H1 (cell line): ENCODE measurements around the gene SMS. TPM values are rescaled to one million over a fixed set of nuclear protein-coding genes. Genes with fewer than 3 reads are reported as not detected.

Experiments
- CTCF ChIA-PET: fragments of 300-600 bp; sonication (Branson Sonifier 250); formaldehyde crosslinking; loops from one replicate; lab custom pipeline; 2021; ENCODE audit not compliant: partially characterized antibody; lab: Charles Lee
- POLR2A ChIA-PET: fragments of 300-600 bp; sonication (Branson Sonifier 250); formaldehyde crosslinking; loops from one replicate; lab custom pipeline; 2021; ENCODE audit warnings: inconsistent platforms; ENCODE audit not compliant: partially characterized antibody; lab: Charles Lee
- DNase-seq, 2 experiments: peaks; one replicate each; pipeline versions ENCODE4 v3.0.0 to v3.0.0-alpha.2; 2010 to 2022; ENCODE audit warnings: low spot score in 2 of 2, low read depth in 1 of 2, mixed read lengths in 1 of 2
- FAIRE-seq: peaks from 2 replicates; lab custom pipeline; 2011; peaks lifted over from hg19 to GRCh38; lab: Jason Lieb, UNC
- H2AFZ ChIP-seq: 2 replicates; pipeline ENCODE4 v1.8.1; 2012; ENCODE audit warnings: low read length, inconsistent platforms
- H2AK5ac ChIP-seq: 2 replicates; pipeline ENCODE4 v1.6.1; 2013; ENCODE audit warnings: low read depth, low read length
- H2BK120ac ChIP-seq: replicated peaks from 2 replicates; pipeline ENCODE3; 2013; ENCODE audit warnings: low read depth, low read length, inconsistent platforms
- H2BK12ac ChIP-seq: 2 replicates; pipeline ENCODE4 v1.6.1; 2013; ENCODE audit warnings: low read depth, low read length
- H2BK15ac ChIP-seq: 2 replicates; pipeline ENCODE4 v1.6.1; 2013; ENCODE audit warnings: low read length
- H2BK20ac ChIP-seq: 2 replicates; pipeline ENCODE4 v1.6.1; 2013; ENCODE audit warnings: low read length
- H2BK5ac ChIP-seq: 2 replicates; pipeline ENCODE4 v1.6.1; 2013; ENCODE audit warnings: low read depth, low read length
- H3K14ac ChIP-seq: 2 replicates; pipeline ENCODE4 v1.6.1; 2013; ENCODE audit warnings: inconsistent platforms; ENCODE audit not compliant: insufficient read length
- H3K18ac ChIP-seq: 2 replicates; pipeline ENCODE4 v1.6.1; 2013; ENCODE audit warnings: low read length; ENCODE audit errors: extremely low read depth
- H3K23ac ChIP-seq: 2 replicates; pipeline ENCODE4 v1.6.1; 2013; ENCODE audit warnings: inconsistent platforms; ENCODE audit not compliant: insufficient read length
- H3K23me2 ChIP-seq: 2 replicates; pipeline ENCODE4 v1.6.1; 2013; ENCODE audit warnings: low read depth, low read length
- H3K27ac ChIP-seq: 2 replicates; pipeline ENCODE4 v1.6.1; 2011; ENCODE audit warnings: low read depth, low read length, inconsistent platforms
- H3K27me3 ChIP-seq, 4 experiments: replicated peaks in 1 of 4; 1 replicate in 1 of 4; 2 replicates in 3 of 4; pipeline versions ENCODE4 v1.6.1 to v1.8.1; 2011 to 2013; ENCODE audit warnings: low read length in 3 of 4, mild to moderate bottlenecking in 3 of 4, inconsistent platforms in 2 of 4, mixed read lengths in 2 of 4, moderate library complexity in 1 of 4; ENCODE audit not compliant: control insufficient read depth in 3 of 4, insufficient read depth in 3 of 4; ENCODE audit errors: extremely low read depth in 1 of 4
- H3K36me3 ChIP-seq, 4 experiments: 2 replicates each; pipeline versions ENCODE4 v1.6.1 to v1.8.1; 2011 to 2013; ENCODE audit warnings: mild to moderate bottlenecking in 4 of 4, low read length in 3 of 4, moderate library complexity in 2 of 4, control low read depth in 1 of 4, inconsistent platforms in 1 of 4; ENCODE audit not compliant: insufficient read depth in 4 of 4, control insufficient read depth in 2 of 4
- H3K4ac ChIP-seq: replicated peaks from 2 replicates; pipeline ENCODE3; 2013; ENCODE audit warnings: low read length, low read depth, mixed read lengths, inconsistent platforms; ENCODE audit not compliant: insufficient read length
- H3K4me1 ChIP-seq, 4 experiments: replicated peaks in 1 of 4; 1 replicate in 1 of 4; 2 replicates in 3 of 4; pipeline versions ENCODE4 v1.6.1 to v1.8.1; 2011 to 2013; ENCODE audit warnings: low read length in 3 of 4, inconsistent platforms in 2 of 4, mixed read lengths in 1 of 4; ENCODE audit not compliant: insufficient read depth in 4 of 4, control insufficient read depth in 3 of 4
- H3K4me2 ChIP-seq, 2 experiments: 2 replicates each; pipeline versions ENCODE4 v1.6.1 to v1.8.1; 2011 to 2013; ENCODE audit warnings: low read depth in 2 of 2, low read length in 2 of 2, control low read depth in 1 of 2, inconsistent platforms in 1 of 2, mild to moderate bottlenecking in 1 of 2; ENCODE audit not compliant: insufficient read depth in 1 of 2
- H3K4me3 ChIP-seq, 4 experiments: fragments of 200-600, 300-600 bp in 1 of 4; sonication (generic), shearing (Covaris generic), sonication (Bioruptor Twin) in 1 of 4; 2 replicates each; pipeline versions ENCODE4 v1.5.1 to v1.8.1; 2011 to 2016; ENCODE audit warnings: low read length in 4 of 4, low read depth in 3 of 4, control low read depth in 2 of 4, inconsistent platforms in 2 of 4, mild to moderate bottlenecking in 2 of 4, mixed read lengths in 1 of 4, moderate library complexity in 1 of 4; ENCODE audit not compliant: insufficient read depth in 2 of 4; ENCODE audit errors: extremely low read depth in 1 of 4
- H3K56ac ChIP-seq: replicated peaks from 2 replicates; pipeline ENCODE3; 2013; ENCODE audit warnings: low read depth, mild to moderate bottlenecking, mixed read lengths, low read length, inconsistent platforms; ENCODE audit not compliant: insufficient read length
- H3K79me1 ChIP-seq: 2 replicates; pipeline ENCODE4 v1.6.1; 2013; ENCODE audit warnings: low read depth, low read length, control low read depth
- H3K79me2 ChIP-seq, 2 experiments: 2 replicates each; pipeline versions ENCODE4 v1.6.1 to v1.8.1; 2012 to 2013; ENCODE audit warnings: low read length in 2 of 2, mild to moderate bottlenecking in 2 of 2, inconsistent platforms in 1 of 2; ENCODE audit not compliant: insufficient read depth in 2 of 2, control insufficient read depth in 1 of 2
- H3K9ac ChIP-seq, 4 experiments: replicated peaks in 1 of 4; 1 replicate in 1 of 4; 2 replicates in 3 of 4; pipeline versions ENCODE4 v1.6.1 to v1.8.1; 2011 to 2013; ENCODE audit warnings: low read depth in 3 of 4, low read length in 3 of 4, control low read depth in 2 of 4, mild to moderate bottlenecking in 2 of 4, moderate library complexity in 2 of 4, inconsistent platforms in 1 of 4; ENCODE audit errors: extremely low read depth in 1 of 4
- H3K9me3 ChIP-seq, 2 experiments: 2 replicates each; pipeline versions ENCODE4 v1.6.1 to v1.8.1; 2012 to 2013; ENCODE audit warnings: mild to moderate bottlenecking in 2 of 2, moderate library complexity in 2 of 2, control low read depth in 1 of 2, inconsistent platforms in 1 of 2, low read depth in 1 of 2, low read length in 1 of 2, mixed read lengths in 1 of 2; ENCODE audit not compliant: insufficient read depth in 2 of 2
- H4K20me1 ChIP-seq, 2 experiments: replicated peaks in 1 of 2; 2 replicates each; pipeline versions ENCODE3 to v1.8.1; 2011 to 2013; ENCODE audit warnings: inconsistent platforms in 2 of 2, low read length in 2 of 2, mild to moderate bottlenecking in 1 of 2; ENCODE audit not compliant: insufficient read depth in 2 of 2, control insufficient read depth in 1 of 2
- H4K5ac ChIP-seq: 2 replicates; pipeline ENCODE4 v1.6.1; 2013; ENCODE audit warnings: low read length, low read depth, mixed read lengths, inconsistent platforms; ENCODE audit not compliant: insufficient read length
- H4K8ac ChIP-seq: 2 replicates; pipeline ENCODE4 v1.8.0; 2013; ENCODE audit warnings: mild to moderate bottlenecking, moderate library complexity, low read length, inconsistent platforms; ENCODE audit not compliant: insufficient read depth; ENCODE audit errors: extremely low read depth
- H4K91ac ChIP-seq: replicated peaks from 2 replicates; pipeline ENCODE3; 2013; ENCODE audit warnings: low read length, mixed read lengths, inconsistent platforms; ENCODE audit not compliant: insufficient read length
- CBX8 ChIP-seq: fragments of 300-800, 300-1000 bp; sonication (generic); IDR thresholded peaks from 2 replicates; pipeline ENCODE4 v1.7.1; 2016; ENCODE audit warnings: low read depth, low read length, borderline replicate concordance
- JUND ChIP-seq: IDR thresholded peaks from 2 replicates; pipeline ENCODE4 v1.6.1; 2011; ENCODE audit warnings: mild to moderate bottlenecking, improper control_type of control experiment, low read length
- KDM5A ChIP-seq: fragments of 200-600 bp; IDR thresholded peaks from 2 replicates; pipeline ENCODE4 v1.7.1; 2012; ENCODE audit warnings: mild to moderate bottlenecking, low read length, inconsistent platforms, mixed read lengths
- POLR2AphosphoS5 ChIP-seq: IDR thresholded peaks from 2 replicates; pipeline ENCODE4 v1.6.1; 2011; ENCODE audit warnings: low read depth, low read length
- POU5F1 ChIP-seq: IDR thresholded peaks from 2 replicates; pipeline ENCODE4 v1.6.1; 2011; ENCODE audit warnings: low read depth, mild to moderate bottlenecking, low read length, moderate library complexity
- RBBP5 ChIP-seq: IDR thresholded peaks from 2 replicates; pipeline ENCODE4 v1.7.1; 2012; ENCODE audit warnings: low read depth, mild to moderate bottlenecking, inconsistent platforms, low read length, moderate library complexity, borderline replicate concordance
- SIRT6 ChIP-seq: IDR thresholded peaks from one replicate; pipeline ENCODE4 v1.7.1; 2012; ENCODE audit warnings: low read length, inconsistent platforms
- SP2 ChIP-seq: IDR thresholded peaks from 2 replicates; pipeline ENCODE4 v1.6.1; 2012; ENCODE audit warnings: mild to moderate bottlenecking, low read length, inconsistent platforms
- TAF1 ChIP-seq: IDR thresholded peaks from 2 replicates; pipeline ENCODE4 v1.6.1; 2011; ENCODE audit warnings: mild to moderate bottlenecking, low read depth, low read length
- WGBS, 2 experiments: shearing (Covaris generic) in 1 of 2; methylation state at CpG; one replicate each; pipeline versions ENCODE4 v1.1.6 to v1.1.7; 2013 to 2015; ENCODE audit warnings: low lambda C conversion rate in 2 of 2, mixed read lengths in 2 of 2, inconsistent platforms in 1 of 2, low coverage in 1 of 2, missing lambda C conversion rate in 1 of 2; ENCODE audit not compliant: insufficient replicate concordance in 2 of 2, insufficient coverage in 1 of 2, insufficient read length in 1 of 2; ENCODE audit errors: extremely low coverage in 1 of 2, missing lambda C conversion rate in 1 of 2; 5-methylcytosine and 5-hydroxymethylcytosine counted together
- polyA plus RNA-seq, 7 experiments: library from polyadenylated mRNA; depleted of rRNA in 3 of 7; stranded (reverse) in 5 of 7; unstranded in 2 of 7; fragments of >200 nt in 5 of 7; fragments of 200-250 nt in 2 of 7; gene quantifications; 1 replicate in 5 of 7; 2 replicates in 1 of 7; 4 replicates in 1 of 7; pipeline versions ENCODE4 v1.2.1 to v1.2.3, GENCODE V29; 2011 to 2013; ENCODE audit warnings: missing spikeins in 2 of 7, mixed read lengths in 2 of 7
- total RNA-seq: library from RNA; stranded (reverse); fragmentation: NEBNext Ultra II Directional; extraction: Animal tissue kit (Norgen Biotek cat#: 25700); gene quantifications from 2 replicates; pipeline ENCODE4 v1.2.1, GENCODE V29; 2021
- TF ChIP-seq, protein P1 (sequence below): IDR thresholded peaks from 2 replicates; pipeline ENCODE4 v1.6.1; 2012; ENCODE audit warnings: inconsistent platforms

Gene SMS
- total and polyA plus RNA-seq, 2 of the 8 experiments (the other 6 are each of a cell fraction or from before 2014, with no cell fraction given): 66.3 to 256 TPM

DNA sequence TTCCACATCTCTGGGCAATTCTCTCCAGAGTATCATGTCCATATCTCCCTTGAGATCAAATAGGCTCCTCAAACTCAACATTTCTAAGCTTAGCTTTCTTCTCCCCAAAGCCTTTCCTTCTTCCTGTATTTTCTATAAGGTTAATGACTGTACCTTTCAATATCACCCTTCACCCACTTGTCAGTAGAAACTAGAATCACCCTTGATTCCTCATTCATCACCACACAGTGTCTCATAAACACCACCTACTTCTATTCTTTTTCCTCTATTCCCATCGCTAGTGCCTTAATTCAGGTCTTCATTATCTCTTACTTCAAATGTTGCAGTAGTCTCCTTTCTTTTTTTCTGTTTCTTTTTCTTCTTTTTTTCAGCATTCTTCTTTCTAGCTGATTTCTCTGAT, 28.3 kb upstream of the SMS start:
- Histone ChIP-seq H3K79me1 (no peaks in the 10 kb centered on the region), H4K91ac (no peak overlapping the region), H2BK5ac (no peak overlapping the region), H2BK20ac (no peak overlapping the region), H2BK12ac (no peak overlapping the region), H3K27me3 (no peaks in the 10 kb centered on the region), H3K36me3 (no peaks in the 10 kb centered on the region), H2BK15ac (no peak overlapping the region), H4K8ac (no peak overlapping the region), H2AFZ (no peak overlapping the region), H4K20me1 (no peaks in the 10 kb centered on the region), H3K9me3 (no peaks in the 10 kb centered on the region), H3K4me3 (no peak overlapping the region), H3K9ac (no peak overlapping the region), H4K5ac (no peak overlapping the region), H2BK120ac (no peak overlapping the region), H3K23ac (no peak overlapping the region), H3K56ac (no peak overlapping the region), H3K14ac (no peak overlapping the region), H3K27ac (no peak overlapping the region), H3K4me2 (no peak overlapping the region), H3K79me2 (no peaks in the 10 kb centered on the region), H3K4ac (no peak overlapping the region), H3K4me1 (no peaks in the 10 kb centered on the region), H2AK5ac (no peak overlapping the region), H3K18ac (no peak overlapping the region), H3K23me2 (no peaks in the 10 kb centered on the region)
- CTCF ChIA-PET: no interaction called here
- no peak for DNase-seq
- WGBS, 2 experiments: 100% methylated on average over 1 of the region's 1 CpG
- POLR2A ChIA-PET: no interaction called here
- no peak for FAIRE-seq
- no peak for TF ChIP-seq KDM5A
- no peak for TF ChIP-seq JUND
- no peak for TF ChIP-seq SP2
- no peak for TF ChIP-seq CBX8
- no peak for TF ChIP-seq TAF1
- TF ChIP-seq POLR2AphosphoS5: no peak
- TF ChIP-seq, protein P1, sequence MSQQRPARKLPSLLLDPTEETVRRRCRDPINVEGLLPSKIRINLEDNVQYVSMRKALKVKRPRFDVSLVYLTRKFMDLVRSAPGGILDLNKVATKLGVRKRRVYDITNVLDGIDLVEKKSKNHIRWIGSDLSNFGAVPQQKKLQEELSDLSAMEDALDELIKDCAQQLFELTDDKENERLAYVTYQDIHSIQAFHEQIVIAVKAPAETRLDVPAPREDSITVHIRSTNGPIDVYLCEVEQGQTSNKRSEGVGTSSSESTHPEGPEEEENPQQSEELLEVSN: no peak
- no peak for TF ChIP-seq RBBP5
- TF ChIP-seq POU5F1: no peak
- TF ChIP-seq SIRT6: no peak
